Left lung (tissue), 10 donors: Measurements from ENCODE around the gene HYI. TPM values are rescaled to one million over a fixed set of nuclear protein-coding genes. Genes with fewer than 3 reads are reported as not detected.
A peak's percentile ranks its signal among the peaks of the same experiment; 100 is the strongest.
"Not testable (repeated sequence)": the region's sequence is repeated elsewhere in the genome, so short reads cannot be mapped to it uniquely, and the experiment has no call there.

Source experiments
- ATAC-seq: fragments of 200-7000 bp; cut with Tn5 transposase; one replicate; pipeline ENCODE4 v1.9.1; 2020; ENCODE audit warnings: moderate library complexity
- DNase-seq, 4 donors: peaks; one replicate each; pipeline ENCODE4 v3.0.0-alpha.2; 2013 to 2020
- H3K27ac ChIP-seq, 2 donors: fragments of 200-600 bp; sonication (generic) in 1 of 2; one replicate each; pipeline versions ENCODE4 v1.5.0 to v1.8.0; 2020 to 2021
- H3K27me3 ChIP-seq, 2 donors: fragments of 200-600 bp; sonication (generic) in 1 of 2; one replicate each; pipeline versions ENCODE4 v1.5.0 to v1.8.0; 2020 to 2021
- H3K36me3 ChIP-seq, 2 donors: fragments of 200-600 bp; sonication (generic) in 1 of 2; one replicate each; pipeline versions ENCODE4 v1.5.0 to v1.8.0; 2020 to 2021
- H3K4me1 ChIP-seq, 2 donors: fragments of 200-600 bp; one replicate each; pipeline ENCODE4 v1.8.0; 2021
- H3K4me3 ChIP-seq, 2 donors: fragments of 200-600 bp; sonication (generic) in 1 of 2; one replicate each; pipeline versions ENCODE4 v1.5.0 to v1.8.0; 2020 to 2021; ENCODE audit warnings: mild to moderate bottlenecking in 1 of 2
- H3K9me3 ChIP-seq, 2 donors: fragments of 200-600 bp; sonication (generic) in 1 of 2; one replicate each; pipeline versions ENCODE4 v1.5.0 to v1.8.0; 2020 to 2021
- CTCF ChIP-seq, 2 donors: fragments of 200-600 bp; sonication (generic) in 1 of 2; IDR thresholded peaks; one replicate each; pipeline versions ENCODE4 v1.5.0 to v1.8.0; 2021; ENCODE audit warnings: antibody characterized with exemption in 2 of 2
- intact Hi-C, 2 donors: fragments of 100-400 bp; cut with DNase I; formaldehyde crosslinking; loops; one replicate each; pipeline versions ENCODE4 v1.11.2 to v1.14.2; 2022
- polyA plus RNA-seq, 6 donors: library from polyadenylated mRNA; unstranded; fragments of 120-200 nt; gene quantifications; one replicate each; pipeline ENCODE4 v1.2.1, GENCODE V29; 2013; ENCODE audit not compliant: insufficient read length in 6 of 6
- total RNA-seq, 2 donors: library from RNA; stranded (reverse); fragmentation: NEBNext Ultra II Directional; extraction: Animal tissue kit (Norgen Biotek cat#: 25700); gene quantifications; one replicate each; pipeline ENCODE4 v1.2.1, GENCODE V29; 2021
- donor health status: DM: no; HTN: yes; CAD: no.
- donor health status: DM: no; HTN: no; CAD: no.

Gene HYI
- total and polyA plus RNA-seq, 8 donors = 42.5 to 60.2 (median 48.9) TPM

DNA sequence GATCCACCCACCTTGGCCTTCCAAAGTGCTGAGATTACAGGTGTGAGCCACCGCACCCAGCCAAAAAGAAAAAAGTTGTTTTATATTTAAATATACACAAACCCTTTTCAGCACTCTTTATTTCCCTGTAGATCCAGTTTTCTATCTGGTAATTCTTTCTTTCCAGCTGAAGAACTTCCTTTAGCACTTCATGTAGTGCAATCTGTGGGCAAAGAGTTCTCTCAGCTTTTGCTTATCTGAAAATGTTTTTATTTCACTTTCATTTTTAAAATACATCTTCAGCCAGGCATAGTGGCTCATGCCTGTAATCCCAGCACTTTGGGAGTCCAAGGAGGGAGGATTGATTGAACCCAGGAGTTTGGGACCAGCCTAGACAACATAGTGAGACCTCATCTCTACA is 28.5 kb upstream of the HYI start:
- Histone ChIP-seq H3K27me3 (no peaks in the 10 kb centered on the region), H3K4me1 (no peaks in the 10 kb centered on the region), H3K9me3 (peaks cover 0 to 5% of the 10 kb centered on the region in 2 donors), H3K36me3 (no peaks in the 10 kb centered on the region), H3K27ac (peak overlapping the region; percentile 41 to 42), H3K4me3 (no peak overlapping the region)
- ATAC-seq (peak; percentile 81), DNase-seq (peak in 2 of 4 donors; percentile 77 to 83)
- intact Hi-C loops = no loop called here
- TF ChIP-seq CTCF (IDR thresholded peaks at IDR 0.05) = no peak

GRCh38 chr1:43481491-43481890 is 27.8 kb upstream of the HYI start:
- no peaks in the 10 kb centered on the region for H3K27me3 ChIP-seq
- H3K36me3 ChIP-seq = no peaks in the 10 kb centered on the region
- no peak overlapping the region for H3K4me3 ChIP-seq
- DNase-seq (peak in 2 of 4 donors; percentile 76 to 78), ATAC-seq (peak; percentile 17)
- no peaks in the 10 kb centered on the region for H3K9me3 ChIP-seq
- TF ChIP-seq CTCF (IDR thresholded peaks at IDR 0.05) = no peak
- intact Hi-C loops = no loop called here
- H3K27ac ChIP-seq = peak overlapping the region in 1 of 2 donors; percentile 42
- no peaks in the 10 kb centered on the region for H3K4me1 ChIP-seq

- intact Hi-C loops = no loop called here
- Histone ChIP-seq H3K27ac (no peak overlapping the region), H3K9me3 (no peaks in the 10 kb centered on the region), H3K4me1 (peaks cover 0 to 3% of the 10 kb centered on the region in 2 donors), H3K4me3 (no peak overlapping the region), H3K36me3 (no peaks in the 10 kb centered on the region), H3K27me3 (no peaks in the 10 kb centered on the region)
- DNase-seq (no peak), ATAC-seq (no peak)
- no peak for TF ChIP-seq CTCF (IDR thresholded peaks at IDR 0.05)
Observed at GRCh38 chr1:43479414-43479813, 25.7 kb upstream of the HYI start.

DNA sequence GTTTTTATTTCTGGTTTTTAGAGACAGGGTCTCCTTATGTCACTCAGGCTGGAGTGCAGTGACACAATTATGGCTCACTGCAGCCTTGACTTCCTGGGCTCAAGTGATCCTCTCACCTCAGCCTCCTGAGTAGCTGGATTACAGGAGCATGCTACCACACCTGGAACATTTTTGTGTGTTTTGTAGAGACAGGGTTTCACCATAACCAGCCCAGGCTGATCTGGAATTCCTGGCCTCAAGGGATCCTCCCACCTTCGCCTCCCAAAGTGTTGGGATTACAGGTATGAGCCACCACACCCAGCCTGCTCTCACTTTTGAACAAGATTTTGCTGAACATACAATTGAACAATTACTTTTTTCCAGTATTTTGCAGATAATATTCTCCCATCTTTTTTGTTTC is 24.0 kb upstream of the HYI start:
- Histone ChIP-seq H3K36me3 (no peaks in the 10 kb centered on the region), H3K4me3 (no peak overlapping the region), H3K4me1 (peaks cover 0 to 3% of the 10 kb centered on the region in 2 donors), H3K27me3 (no peaks in the 10 kb centered on the region), H3K9me3 (no peaks in the 10 kb centered on the region), H3K27ac (no peak overlapping the region)
- DNase-seq = no peak
- intact Hi-C loops = no loop called here
- TF ChIP-seq CTCF (IDR thresholded peaks at IDR 0.05) = no peak
- no peak for ATAC-seq

GRCh38 chr1:43475611-43476401 is 22.1 kb upstream of the HYI start:
- intact Hi-C loops, DNase-seq, H3K4me3 ChIP-seq, H3K9me3 ChIP-seq, H3K27me3 ChIP-seq, H3K36me3 ChIP-seq, H3K27ac ChIP-seq, H3K4me1 ChIP-seq: not testable (repeated sequence)
- peak; percentile 67 for ATAC-seq

DNA sequence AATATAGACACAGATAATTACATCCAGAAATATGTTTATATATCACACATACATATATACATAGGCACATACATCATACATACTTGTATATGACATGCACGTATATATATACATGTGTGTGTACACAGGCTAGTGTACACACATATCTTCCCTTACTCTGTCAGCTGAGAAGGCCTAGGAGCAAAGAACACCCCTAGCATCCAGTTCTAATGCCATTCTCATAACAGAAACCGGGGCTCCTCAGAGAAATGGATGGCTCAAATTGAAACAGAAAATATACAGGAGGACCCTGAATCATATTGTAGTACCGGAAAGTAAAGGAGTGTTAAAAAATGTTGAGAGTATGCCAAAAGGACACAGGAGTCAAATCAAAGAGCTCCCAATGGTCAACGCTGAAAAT is 19.7 kb upstream of the HYI start:
- Histone ChIP-seq H3K27me3 (no peaks in the 10 kb centered on the region), H3K36me3 (no peaks in the 10 kb centered on the region), H3K4me3 (no peak overlapping the region), H3K4me1 (peaks cover 0 to 3% of the 10 kb centered on the region in 2 donors), H3K9me3 (no peaks in the 10 kb centered on the region), H3K27ac (no peak overlapping the region)
- intact Hi-C loops = no loop called here
- no peak for DNase-seq
- no peak for ATAC-seq
- TF ChIP-seq CTCF (IDR thresholded peaks at IDR 0.05) = no peak

DNA sequence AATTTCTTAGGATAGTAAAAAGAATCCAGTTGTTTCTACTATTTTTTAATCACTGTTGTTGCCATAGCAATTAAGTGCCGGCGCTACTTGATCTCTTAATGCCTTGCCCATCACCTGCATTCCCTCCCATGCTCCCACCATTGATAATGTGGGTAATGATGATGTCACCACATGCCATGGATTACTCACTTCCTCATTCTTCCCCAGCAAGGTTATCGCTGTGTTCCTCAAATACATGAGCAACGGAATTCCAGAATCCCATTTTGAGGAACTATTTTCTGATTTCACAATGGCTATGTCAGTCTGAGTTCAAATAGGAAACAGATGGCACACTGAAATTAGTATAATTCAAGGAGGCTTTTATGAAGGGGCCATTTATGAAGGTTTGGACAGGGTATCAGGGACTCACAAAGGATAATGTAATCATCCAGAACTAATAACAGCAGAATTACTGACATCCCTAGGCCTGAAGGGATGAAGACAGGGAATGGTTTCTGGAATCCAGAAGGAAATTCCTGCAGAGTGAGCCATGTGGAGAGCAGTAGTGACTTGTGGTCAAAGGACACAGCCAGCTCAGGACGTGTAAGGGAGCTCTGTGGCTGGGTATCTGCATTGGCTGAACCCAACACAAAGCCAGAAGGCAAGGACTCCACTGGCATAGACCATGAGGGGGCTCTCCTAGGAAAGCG is 18.9 kb upstream of the HYI start:
- H3K4me1 ChIP-seq, H3K36me3 ChIP-seq, H3K9me3 ChIP-seq, H3K4me3 ChIP-seq, DNase-seq, H3K27me3 ChIP-seq, intact Hi-C loops: not testable (repeated sequence)
- peak; percentile 61 for ATAC-seq
- peak overlapping the region in 1 of 2 donors; percentile 30 for H3K27ac ChIP-seq
